HG03520 (cell line): ENCODE data around the gene EBF4.
"Not testable (repeated sequence)": the region's sequence is repeated elsewhere in the genome, so short reads cannot be mapped to it uniquely, and the experiment has no call there.

Source experiments
- ATAC-seq: cut with Tn5 transposase; IDR thresholded peaks from one replicate; pipeline ENCODE4 v1.9.1; 2021; ENCODE audit warnings: mild to moderate bottlenecking, moderate library complexity; ENCODE audit not compliant: unreplicated experiment

EBF4 gene

DNA sequence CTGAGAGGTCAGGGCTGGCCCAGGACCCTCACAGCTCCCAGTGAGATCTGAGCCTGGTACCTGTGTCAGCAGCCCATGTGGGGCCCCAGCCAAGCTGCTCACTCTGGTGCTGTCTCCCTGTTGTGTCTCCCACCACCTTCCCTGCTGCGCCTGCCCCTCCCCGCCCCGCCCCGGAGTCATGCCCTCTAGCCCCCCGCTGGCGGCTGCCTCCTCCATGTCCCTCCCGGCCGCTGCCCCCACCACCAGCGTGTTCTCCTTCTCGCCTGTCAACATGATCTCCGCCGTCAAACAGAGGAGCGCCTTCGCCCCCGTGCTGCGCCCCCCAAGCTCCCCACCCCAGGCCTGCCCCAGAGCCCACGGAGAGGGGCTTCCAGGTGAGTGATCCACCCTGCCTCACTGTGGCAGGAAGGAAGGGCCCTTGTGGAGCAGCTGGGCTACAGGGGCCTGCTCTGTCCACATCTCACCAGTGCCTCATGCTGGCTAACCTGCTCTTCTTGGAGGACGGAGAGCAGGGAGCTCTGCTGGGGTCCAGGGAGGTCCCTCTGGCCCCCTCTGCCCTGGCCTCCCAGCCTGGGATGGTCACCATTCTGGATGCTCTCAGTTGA lies 63.0 kb downstream of the EBF4 start:
- ATAC-seq: no peak

DNA sequence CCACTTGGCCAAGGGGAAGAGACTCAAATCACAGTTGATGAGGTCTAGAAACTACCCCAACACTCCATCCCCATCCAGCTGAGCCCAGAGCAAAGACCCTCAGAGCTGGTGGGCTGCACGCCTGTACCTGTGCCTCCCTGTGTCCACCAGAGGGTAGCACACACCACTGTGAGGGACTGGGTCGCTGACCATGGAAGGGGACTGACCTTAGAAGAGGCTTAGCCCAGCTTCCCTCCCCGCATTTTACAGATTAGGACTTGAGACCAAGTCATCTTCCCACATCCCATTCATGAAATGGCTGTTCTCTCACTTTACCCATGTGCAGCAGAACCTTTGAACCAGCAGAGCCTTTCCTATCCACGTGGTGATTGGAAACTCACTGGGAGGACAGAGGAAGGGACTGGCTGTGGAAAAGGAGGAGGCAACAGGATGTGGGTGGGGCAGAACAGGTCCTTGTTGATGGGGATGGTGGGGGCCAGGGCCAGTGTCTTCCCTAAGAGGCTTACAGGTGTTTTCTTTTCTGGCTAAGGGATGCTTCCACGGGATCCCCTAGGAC lies 63.6 kb downstream of the EBF4 start:
- no peak for ATAC-seq

DNA sequence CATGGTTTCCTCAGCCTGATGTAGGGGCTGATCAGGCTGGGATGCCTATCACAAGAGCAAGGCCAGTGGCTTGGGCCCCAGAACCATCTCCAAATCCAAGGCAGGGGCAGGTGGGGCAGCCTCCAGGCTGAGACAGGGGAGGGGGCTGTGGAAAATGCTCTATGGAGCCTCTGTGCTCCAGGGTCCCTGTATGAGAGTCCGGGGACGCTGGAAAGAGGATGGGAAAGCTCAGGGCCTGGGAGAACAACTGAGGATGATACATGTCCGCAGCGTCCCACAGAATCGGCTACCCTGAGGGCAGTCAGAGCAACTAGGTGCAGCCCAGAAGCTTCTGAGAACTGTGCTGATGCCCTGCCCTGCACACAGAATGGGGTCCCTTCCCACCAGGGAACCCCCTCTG lies 64.4 kb downstream of the EBF4 start:
- no peak for ATAC-seq

DNA sequence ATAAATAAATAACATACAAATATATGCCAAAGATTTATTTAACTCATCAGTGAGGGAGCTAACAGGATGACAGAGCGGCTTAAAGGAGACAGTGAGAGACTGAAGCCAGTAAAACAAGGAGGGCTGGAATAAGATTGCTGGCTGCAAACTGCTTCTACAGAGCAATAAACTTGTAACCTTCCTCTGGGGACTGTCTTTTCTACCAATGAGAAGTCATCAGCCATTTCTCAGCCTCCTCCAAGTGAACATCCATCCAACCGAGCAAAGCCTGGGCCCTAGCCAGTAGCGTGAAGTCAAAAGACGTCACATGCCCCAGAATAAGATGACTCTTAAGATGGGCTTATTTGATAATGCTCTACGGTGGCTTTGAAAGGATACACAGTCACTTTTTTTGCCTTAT lies 65.4 kb downstream of the EBF4 start:
- ATAC-seq: no peak

DNA sequence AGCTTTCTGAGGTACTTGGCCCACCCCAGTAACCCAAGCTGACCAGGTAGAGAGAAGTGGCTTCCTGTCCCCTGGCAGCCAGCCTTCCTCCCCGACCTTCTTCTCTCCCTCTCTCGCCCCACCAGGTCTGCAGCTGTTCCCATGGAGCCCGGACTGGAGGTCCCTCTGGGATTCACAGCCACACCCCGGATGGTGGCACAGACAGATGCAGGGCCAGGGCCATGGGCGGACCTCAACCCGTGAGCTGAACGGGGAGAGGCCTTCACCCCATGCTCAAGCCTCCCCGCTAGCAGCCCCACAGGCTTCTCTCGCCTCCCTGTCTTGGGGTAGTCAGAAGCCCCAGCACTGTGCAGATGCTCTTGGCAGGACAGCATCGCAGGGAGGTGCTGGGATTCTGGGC lies 66.6 kb downstream of the EBF4 start:
- no peak for ATAC-seq

DNA sequence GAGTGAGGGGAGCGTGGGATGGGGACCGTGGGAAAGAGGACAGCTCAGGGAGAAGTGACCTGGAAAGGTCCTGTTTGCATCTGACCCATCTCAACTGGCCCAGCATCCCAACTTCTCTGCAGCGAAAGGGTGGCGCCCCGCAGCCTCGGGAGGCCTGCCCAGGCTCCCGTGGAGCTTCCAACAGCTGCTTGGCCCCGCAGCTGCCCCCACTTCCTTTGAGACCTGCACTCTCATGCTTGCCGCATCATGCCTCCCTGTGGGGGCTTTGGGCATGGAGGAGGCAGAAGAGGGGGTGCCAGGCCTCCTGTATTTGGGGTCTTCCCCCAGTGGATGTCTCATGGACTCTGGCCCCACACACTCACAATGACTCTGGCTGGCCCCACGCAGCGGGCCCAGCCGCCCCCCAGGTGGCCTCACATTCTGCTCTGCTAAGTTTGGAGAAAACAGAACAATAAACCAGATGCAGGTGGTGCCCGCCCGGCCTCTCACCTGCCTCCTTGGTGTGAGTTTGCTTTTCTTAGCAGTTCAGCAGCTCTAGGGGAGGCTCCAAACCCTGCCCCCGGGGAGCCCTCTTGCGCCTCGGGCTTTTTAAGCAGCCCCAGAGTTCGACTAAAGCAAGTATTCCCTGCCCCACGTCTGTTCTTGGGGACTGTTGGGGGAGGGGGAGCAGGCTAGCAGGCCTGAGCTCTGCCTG lies 67.2 kb downstream of the EBF4 start:
- no peak for ATAC-seq

DNA sequence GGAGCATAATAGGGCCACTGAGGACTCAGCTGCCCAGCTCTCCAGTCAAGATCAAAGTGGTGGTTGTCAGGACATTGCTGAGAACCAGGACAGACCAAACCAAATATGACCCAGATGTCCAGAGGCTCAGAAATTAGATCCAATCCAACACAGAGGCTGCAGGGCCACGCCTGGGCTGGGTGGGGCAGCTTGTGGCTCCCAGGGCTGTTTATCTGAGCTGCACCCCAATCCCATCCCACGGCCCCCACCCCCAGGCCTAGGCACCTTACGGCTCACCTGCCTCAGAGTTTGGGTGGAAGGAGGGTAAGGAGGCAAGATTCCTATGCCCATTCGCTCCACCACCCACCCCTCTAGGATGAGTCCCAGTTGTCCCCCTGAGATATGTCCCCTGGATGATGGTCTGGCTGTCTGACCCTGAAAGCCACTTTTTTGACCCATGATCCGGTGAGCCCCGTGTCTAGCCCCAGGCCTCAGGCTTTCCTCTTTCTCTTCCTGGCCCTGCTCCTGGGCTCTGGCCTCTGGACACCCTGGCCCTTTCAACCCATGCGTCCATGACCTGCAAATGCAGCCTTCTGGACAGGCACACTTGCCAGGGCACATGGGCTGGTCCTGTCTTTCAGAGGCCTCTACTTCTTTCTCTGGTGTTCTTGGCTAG lies 67.8 kb downstream of the EBF4 start:
- no peak for ATAC-seq

DNA sequence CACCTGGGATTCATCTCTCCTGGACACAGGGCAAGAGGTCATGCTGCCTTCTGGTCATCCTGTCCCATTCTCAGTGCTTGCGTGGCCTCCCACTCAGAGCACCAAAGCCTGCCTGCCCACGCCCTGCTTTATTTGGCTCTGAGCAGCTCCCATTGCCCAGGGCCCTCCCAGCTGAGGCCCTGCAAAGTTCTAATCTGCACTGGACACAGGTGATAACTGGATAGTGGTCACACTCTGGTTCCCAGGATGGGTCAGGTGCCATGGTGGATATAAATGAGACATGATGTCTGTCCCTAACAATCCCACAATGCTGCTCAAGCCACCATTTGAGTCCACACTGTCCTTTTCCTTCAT lies 68.3 kb downstream of the EBF4 start:
- ATAC-seq: no peak

DNA sequence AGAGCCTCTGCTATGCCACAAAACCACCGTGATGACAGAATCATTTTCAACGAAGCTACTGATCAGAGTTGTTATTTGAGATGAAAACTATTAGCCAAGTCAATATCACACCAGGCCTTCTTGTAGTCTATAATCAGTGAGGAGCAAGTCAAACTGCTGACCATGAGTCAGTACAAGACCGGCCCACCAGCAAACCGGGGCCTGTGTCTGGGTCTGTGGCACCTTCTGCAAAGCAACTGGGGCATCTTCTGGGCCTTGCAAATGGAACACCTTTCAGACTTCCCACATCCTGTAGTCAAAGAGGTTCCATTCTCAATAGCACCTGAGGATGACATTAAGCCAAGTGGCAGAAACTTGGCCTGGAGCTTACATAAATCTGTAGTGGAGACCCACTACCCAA lies 69.3 kb downstream of the EBF4 start:
- ATAC-seq: no peak

DNA sequence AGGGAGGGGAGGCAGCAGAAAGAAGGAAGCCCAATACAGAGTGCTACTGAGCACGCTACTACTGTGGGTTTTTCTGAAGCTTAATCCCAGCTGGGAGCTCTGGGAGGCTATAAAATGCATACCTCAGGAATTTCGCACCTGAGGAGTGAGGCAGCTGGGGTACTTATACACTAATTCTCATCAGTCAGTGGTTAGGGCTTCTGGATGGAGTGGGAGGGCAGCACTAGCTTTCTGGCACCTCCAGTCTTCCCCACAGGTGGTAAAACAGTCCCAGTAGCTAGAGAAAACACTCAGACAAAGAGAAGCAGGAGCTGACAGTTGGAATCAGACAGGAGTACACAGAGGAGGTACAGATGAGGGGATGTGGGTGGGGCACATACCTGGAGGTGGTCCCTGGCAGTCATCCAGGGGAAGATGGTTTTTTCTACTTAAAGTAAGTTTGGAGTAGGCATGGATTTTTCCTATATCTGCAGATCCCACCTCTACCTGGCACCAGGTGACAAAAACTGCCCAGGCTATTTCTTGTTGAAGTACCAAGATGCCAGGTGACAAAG lies 70.1 kb downstream of the EBF4 start:
- no peak for ATAC-seq

DNA sequence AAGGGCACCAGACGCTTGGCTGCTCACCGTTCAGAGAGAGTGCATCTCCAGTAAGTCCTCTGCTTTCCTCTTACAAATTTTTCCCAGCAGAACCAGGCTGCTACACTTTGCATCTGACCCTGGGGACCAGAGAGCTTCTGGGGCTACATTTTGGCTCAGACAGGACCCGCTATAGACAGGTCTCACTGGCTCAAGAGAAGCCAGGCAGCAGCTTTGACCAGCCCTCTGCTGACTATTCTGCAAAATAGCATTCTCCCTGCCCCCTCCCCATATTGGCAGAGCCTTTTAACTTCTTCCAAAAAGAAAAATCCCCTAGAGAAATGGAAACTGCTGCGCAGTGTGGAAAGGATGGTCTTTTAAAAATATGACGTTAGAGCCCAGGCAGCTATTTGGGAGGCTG lies 70.6 kb downstream of the EBF4 start:
- ATAC-seq: no peak

DNA sequence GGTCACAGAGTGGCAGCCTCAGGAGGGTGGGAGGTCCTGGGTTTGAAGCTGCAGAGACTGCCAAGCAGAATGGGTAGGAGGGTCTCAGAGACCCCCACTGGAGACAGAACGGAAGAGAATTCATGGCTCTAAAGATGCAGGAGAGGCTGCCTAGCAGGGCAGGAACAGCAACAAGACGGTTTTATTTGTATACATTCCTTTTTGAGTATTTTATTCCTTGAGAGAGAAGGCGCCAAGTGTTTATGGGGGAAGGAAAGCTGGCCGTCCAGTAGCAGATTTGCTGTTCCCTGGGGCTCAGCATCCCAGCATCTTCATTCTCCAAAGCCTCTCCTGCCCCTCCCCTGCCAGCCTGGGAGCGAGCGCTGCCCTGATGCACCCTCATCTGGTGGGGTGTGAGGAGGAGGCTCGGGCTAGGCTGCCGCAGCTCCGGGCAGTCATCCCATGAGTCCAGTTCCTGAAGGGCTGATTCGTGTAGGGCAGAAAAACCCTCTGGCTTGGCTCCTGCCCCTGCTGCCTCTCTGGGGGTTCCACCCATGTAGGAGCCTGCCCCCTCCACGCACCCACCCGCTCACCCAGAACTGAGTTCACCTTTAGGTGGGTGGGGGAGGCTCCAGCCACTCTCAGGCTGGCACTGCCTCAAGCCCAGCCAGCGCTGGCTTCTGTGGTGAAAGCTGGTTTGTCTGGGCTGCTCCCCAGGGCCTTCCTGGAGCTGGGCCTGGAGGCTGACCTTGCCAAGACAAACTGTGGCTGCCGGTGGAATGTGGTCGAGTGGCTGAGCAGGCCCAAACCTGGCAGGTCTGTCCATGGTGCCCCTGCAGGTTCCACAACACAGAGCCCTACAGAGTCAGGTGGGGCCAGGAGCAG lies 75.4 kb downstream of the EBF4 start:
- ATAC-seq: no peak

DNA sequence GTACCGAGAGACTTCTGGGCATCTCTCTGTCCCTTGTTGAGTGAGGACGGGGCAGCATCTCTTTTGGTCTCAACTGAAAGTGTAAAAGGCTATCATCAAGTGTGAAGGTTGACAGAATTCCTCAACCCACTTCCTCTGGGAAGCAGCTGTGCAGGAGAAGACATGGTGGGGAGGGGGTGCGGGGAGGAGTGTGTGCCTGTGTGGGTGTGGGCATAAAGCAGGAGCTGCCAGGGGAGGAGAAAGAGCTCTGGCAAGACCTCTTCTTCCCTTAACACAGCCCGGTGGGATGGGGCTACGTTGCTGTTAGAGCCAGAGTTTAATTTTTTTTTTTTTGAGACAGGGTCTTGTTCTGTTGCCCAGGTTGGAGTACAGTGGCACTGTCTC lies 76.0 kb downstream of the EBF4 start:
- no peak for ATAC-seq

DNA sequence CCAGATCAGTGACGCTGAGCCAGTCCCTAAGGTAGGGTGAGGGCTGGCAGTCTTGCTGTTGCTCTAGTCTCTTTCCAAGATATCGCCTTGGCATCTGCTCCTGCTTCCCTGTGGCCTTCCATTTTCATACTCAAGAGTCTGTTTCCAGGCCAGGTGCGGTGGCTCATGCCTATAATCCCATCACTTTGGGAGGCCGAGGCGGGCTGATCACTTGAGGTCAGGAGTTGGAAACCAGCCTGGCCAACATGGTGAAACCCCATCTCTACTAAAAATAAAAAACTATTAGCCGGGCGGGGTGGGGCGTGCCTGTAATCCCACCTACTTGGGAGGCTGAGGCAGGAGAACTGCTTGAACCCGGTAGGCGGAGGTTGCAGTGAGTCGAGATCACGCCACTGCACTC lies 77.5 kb downstream of the EBF4 start:
- ATAC-seq: not testable (repeated sequence)

DNA sequence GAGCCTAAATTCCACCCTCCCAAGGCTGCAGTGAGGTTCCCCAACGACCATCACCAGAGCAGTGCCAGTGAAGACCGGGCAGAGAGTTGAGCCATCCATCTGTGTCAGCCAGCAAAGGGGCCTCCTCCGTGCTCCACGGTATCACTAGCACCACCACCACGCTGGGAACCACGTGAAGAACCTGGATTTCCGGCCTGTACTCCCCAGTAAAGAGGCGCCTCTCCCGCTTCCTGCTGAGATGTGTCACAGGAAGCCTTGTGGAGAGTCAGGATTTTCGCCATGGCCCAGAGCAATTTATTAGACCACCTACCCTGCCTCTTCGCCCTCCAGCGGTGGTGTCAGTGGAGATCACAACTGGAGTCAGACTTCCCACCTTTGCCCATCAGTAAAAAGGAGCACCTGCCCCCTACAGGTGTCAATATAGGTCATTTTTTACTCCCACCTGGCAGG lies 79.1 kb downstream of the EBF4 start:
- ATAC-seq: no peak

DNA sequence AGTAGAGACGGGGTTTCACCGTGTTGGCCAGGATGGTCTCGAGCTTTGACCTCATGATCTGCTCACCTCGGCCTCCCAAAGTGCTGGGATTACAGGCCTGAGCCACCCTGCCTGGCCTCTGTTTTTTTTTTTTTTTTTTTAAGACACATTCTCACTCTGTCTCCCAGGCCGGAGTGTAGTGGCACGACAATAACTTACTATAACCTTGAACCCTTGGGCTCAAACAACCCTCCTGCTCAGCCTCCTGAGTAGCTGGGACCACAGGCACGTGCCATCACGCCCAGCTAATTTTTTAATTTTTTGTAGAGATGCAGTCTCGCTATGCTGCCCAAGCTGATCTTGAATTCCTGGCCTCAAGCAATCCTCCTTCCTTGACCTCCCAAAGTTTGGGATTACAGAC lies 81.2 kb downstream of the EBF4 start:
- ATAC-seq: no peak

DNA sequence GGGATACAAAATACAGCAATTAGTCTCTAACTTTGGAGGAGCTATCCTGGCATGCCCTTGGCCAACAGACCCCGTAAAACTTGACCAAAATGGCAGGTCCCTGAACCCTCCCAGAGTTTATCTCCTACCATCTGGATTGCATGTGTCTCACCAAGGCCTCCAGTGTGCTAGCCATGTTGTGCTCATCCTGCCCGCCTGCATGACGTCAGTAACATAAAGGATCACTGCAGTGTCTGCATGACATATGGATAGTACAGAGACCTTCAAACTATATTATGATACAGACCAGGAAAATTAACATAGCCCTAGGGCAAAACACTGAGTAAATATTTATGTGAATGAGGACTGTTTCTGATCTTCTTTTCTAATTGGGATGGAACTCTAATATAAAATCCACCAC lies 82.6 kb downstream of the EBF4 start:
- no peak for ATAC-seq

DNA sequence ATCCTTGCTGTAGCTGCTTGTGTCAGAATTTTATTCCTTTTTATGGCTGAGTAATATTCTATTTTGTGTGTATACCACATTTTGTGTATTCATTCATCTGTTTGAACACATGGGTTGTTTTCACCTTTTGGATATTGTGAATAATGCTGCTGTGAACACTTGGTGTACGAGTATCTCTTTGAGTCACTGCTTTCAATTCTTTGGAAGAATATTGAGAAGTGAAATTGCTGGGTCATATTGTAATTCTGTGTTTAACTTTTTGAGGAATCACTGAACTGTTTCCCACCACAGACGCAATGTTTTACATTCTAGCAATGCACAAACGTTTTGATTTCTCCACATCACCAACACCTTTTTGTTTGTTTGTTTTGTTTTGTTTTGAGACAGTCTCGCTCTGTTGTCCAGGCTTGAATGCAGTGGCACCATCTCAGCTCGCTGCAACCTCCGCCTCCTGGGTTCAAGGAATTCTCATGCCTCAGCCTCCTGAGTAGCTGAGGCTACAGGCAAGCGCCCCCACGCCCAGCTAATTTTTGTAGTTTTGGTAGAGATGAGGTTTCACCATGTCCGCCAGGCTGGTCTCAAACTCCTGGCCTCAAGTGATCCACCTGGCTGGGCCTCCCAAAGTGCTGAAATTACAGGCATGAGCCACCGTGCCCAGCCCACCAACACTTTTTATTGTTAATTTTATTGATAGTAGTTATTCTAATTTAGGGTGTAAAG lies 86.2 kb downstream of the EBF4 start:
- no peak for ATAC-seq

DNA sequence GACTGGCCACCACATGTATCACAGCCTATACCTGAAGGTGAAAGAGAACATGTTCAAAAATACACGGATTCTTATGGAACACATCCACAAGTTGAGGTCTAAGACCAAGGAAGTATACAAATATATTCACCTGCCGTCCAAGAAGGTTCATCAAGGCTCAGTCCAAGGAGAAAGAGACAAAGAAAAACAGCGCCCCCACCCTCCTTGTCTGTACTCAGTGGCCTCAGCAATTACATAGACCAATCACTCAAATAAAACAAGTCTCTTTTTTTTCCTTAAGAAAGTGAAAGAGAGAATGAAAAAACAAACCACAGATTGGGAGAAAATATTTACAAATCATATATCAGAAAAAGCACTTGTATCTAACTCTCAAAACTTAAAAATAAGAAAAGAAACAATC lies 88.4 kb downstream of the EBF4 start:
- no peak for ATAC-seq

DNA sequence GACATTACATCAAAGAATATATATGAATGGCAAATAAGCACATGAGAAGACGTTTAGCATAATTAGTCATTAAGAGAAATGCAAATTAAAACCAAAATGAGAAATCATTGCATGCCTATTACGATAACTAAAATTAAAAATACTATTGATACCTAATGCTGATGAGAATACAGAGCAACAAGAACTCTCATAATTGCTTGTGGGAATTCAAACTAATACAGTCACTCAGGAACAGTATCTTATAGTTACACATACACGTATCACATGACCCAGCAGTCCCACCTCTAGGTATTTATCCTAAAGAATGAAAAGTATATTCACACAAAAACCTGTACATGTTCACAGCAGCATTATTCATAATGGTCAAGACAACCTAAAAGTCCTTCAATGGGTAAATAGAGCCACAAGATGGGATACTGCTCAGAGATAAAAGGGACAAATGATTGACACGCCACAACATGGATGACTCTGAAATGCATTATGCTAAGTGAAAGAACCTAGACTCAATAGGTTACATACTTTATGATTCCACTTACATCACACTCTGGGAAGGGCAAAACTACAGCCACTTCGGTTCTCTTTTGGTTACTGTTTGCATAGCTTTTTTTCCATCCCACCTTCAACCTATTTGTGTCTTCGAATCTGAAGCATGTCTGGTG lies 91.5 kb downstream of the EBF4 start:
- no peak for ATAC-seq
